RPMI8226 (cell line): Measurements from ENCODE around the gene GPRIN2.
"Not testable (repeated sequence)": the region's sequence is repeated elsewhere in the genome, so short reads cannot be mapped to it uniquely, and the experiment has no call there.

Source experiments
- DNase-seq: peaks from one replicate; pipeline ENCODE4 v3.0.0-alpha.2; 2015

GPRIN2 gene

DNA sequence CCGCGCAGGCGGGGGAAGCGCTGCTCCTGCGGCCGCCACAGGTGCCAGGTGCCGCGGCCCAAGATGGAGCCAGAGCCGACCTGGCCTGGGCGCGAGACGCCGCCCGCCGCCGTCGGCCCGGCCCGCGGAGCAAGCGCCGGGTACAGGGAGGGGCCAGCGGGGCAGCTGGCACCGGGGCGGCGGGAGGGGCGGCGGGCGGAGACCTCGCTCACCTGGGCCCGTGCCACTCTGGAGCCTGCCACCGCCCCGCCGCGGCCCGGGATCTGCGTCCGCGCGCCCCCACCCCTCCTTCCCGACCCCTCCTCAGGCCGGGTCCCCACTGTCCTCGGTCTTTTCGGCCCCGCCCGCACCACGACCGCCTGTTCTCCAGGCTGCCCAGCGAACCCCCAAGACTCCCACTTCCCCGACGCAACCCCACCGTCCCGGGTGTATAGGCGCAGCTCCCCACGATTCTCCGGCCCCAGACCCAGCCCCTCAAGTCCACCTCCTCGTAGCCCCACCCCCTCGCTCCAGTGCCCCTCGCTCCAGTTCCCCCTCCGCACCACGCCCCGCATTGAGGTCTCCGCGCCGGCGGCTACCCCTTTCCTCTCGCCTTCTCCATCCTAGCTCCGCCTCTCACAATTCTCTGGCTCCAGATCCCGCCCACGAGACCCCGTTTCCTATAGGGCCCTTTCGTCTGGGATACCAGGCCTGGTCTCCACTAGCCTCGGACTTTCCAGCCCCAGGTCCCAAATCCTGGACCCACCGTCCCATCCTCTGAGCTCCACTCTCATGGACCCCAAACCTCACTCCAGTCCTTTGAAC lies at the start of gene GPRIN2:
GPRIN2 (minus strand) TSS at position 144 of the 804 bp plus-strand sequence. CDS start 5,922 bp downstream, outside the sequence.
- DNase-seq: no peak

DNA sequence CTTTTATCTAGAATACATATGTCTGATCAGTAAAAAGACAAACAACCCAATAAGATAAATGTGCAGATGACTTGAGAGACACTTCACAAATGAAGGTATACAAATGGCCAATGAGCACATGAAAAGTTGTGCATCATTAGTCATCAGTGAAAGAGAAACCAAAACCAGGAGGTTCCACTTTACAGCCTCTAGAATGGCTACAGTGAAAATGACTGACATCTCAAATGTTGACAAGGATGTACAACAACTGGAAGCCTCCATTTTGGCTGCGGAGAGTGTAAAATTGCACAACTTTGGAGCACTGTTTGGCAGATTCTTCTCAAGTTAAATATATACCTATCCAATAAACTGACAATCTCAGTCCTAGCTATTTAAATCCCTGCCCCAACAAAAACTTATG lies 44.1 kb upstream of the GPRIN2 start:
- DNase-seq: not testable (repeated sequence)

DNA sequence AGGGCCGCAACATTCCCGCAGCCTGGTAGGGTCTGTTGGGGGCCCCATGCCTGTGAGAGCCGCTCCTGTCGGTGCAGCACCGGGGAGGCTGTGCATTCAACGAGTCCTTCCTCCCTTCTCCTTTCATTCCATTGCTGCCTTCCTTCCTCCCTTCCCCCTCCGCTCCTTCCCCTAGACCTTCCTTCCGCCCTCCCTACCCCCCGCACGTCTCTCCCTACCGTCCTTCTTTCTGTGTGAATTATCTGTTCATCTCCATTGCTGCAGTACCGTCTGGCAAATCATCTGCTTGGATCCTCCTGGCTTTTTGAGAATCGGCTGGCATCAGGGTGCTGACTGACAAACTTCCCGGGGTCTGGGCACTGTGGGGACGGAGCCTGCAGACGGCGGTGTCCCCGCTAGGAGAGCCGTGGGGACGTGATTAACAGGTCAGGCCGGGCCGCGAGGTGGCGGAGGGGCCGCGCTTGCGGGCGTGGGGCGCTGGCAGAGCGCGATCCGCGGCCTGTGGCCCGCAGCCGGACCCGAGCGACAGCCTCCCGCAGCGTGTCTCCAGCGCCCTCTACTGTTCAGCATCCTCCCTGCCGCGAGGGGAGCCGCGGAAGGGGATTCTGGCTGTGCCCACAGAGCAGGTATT lies 41.3 kb upstream of the GPRIN2 start:
- DNase-seq: not testable (repeated sequence)

- not testable (repeated sequence) for DNase-seq
Observed at GRCh38 chr10:46596570-46596969, 40.1 kb upstream of the GPRIN2 start.

DNA sequence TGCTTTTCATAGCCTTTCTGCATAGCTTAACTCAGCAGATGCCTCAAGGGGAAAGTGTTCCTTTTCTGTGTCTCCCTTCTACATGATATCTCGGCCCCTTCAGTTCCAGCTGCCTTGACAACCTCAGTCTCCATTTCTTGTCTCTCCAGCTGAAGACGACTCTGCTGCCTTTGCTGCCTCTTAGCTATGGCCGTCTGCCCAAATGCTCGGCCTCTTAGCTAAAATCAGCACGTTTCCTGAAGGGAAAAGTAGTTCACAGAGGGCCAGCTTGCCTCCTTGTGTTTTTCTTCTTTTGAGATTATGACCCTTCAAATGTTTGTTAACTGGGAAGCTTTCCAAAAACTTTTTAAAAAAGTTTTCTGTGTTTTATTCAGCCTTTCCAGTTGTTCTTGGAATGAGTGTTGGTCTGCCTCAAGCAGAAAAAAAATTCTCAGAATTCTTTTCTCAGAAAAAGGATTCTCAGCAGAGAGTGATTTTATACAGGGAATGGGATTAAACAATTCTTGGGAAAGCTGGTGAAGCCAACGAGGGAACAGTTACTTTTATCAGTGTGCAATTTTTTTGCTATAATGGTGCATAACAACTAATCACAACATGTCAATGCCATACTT lies 38.1 kb upstream of the GPRIN2 start:
- not testable (repeated sequence) for DNase-seq

- not testable (repeated sequence) for DNase-seq
Observed at GRCh38 chr10:46593307-46593706, 36.8 kb upstream of the GPRIN2 start.

GRCh38 chr10:46591053-46591452 lies 34.6 kb upstream of the GPRIN2 start:
- DNase-seq: not testable (repeated sequence)

DNA sequence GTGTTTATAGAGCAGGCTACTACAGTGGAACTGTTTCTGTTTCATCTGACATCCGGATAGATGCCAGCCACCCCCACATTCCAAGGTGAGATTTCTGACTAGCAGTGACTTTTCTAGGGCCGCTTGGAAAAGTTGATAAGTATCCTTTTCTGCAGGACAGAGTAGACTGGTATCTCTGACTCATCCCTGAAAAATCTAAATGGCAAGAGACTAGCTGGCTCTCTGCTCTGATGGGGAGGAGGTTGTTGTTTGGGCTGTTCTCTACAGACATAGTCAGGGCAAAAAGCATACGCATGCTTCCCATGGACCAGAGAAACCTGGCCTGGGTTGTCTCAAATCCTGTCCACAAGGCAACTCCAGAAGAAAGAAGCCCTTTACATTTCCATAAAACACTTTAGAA lies 33.1 kb upstream of the GPRIN2 start:
- DNase-seq: not testable (repeated sequence)

GRCh38 chr10:46588221-46588620 lies 31.8 kb upstream of the GPRIN2 start:
- DNase-seq: not testable (repeated sequence)

GRCh38 chr10:46587546-46587945 lies 31.1 kb upstream of the GPRIN2 start:
- DNase-seq: not testable (repeated sequence)

- not testable (repeated sequence) for DNase-seq
Observed at GRCh38 chr10:46585246-46585645, 28.8 kb upstream of the GPRIN2 start.

GRCh38 chr10:46584196-46584595 lies 27.7 kb upstream of the GPRIN2 start:
- DNase-seq: not testable (repeated sequence)

GRCh38 chr10:46582568-46582967 lies 26.1 kb upstream of the GPRIN2 start:
- DNase-seq: not testable (repeated sequence)

- DNase-seq: not testable (repeated sequence)
Observed at GRCh38 chr10:46581997-46582396, 25.5 kb upstream of the GPRIN2 start.

GRCh38 chr10:46579378-46579777 lies 22.9 kb upstream of the GPRIN2 start:
- not testable (repeated sequence) for DNase-seq

- DNase-seq: not testable (repeated sequence)
Observed at GRCh38 chr10:46578474-46579178, 22.2 kb upstream of the GPRIN2 start, which contains the start of gene SYT15. Gene SYT15 (plus strand): TSS chr10:46579128. CDS start chr10:46579169, 41 bp downstream.

GRCh38 chr10:46577624-46578473 lies 21.4 kb upstream of the GPRIN2 start:
- not testable (repeated sequence) for DNase-seq

- not testable (repeated sequence) for DNase-seq
Observed at GRCh38 chr10:46573884-46574283, 17.4 kb upstream of the GPRIN2 start.

DNA sequence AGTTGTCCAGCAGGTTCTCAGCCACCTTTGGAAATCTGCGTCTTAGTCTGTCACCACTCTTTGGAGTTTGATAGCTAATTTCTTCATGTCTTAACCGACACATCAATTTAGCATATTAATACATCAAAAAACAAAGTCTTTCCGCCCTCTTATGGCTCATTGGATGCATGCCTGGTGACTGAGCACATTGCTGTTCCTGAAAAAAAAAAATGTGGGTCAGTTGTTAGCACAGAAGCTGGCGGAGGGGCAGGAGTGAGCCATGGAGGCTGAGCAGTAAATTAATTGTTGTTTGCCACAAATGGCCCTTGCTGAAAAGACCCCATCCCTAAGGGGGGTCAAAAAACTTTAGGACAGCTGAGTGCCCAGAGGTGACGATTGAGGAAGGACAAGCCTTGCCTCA lies 16.9 kb upstream of the GPRIN2 start:
- DNase-seq: not testable (repeated sequence)

DNA sequence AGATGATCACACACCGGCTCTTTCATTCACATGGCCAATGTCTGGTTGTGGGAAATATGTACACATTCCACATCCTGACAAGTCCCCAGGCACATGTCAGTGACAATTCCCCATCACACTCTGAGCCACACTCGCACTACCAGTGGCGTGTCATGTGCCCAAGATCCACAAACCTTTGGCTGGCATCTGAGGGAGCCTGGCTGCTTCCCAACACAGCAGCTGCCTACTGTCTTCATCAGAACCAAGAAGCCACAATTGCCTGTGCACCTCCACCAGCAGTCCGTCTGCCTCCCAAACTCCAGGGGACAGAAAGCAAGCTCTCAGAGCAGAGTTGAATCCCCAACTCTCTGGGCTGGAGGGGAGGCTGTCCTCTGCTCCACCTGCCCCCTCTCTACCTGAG lies 16.3 kb upstream of the GPRIN2 start:
- DNase-seq: peak; percentile 1

- DNase-seq: not testable (repeated sequence)
Observed at GRCh38 chr10:46570655-46571054, 14.2 kb upstream of the GPRIN2 start.

- DNase-seq: not testable (repeated sequence)
Observed at GRCh38 chr10:46567151-46567550, 10.7 kb upstream of the GPRIN2 start.
